Measurements from ENCODE around the gene DNAH1.

DNAH1 gene

DNA sequence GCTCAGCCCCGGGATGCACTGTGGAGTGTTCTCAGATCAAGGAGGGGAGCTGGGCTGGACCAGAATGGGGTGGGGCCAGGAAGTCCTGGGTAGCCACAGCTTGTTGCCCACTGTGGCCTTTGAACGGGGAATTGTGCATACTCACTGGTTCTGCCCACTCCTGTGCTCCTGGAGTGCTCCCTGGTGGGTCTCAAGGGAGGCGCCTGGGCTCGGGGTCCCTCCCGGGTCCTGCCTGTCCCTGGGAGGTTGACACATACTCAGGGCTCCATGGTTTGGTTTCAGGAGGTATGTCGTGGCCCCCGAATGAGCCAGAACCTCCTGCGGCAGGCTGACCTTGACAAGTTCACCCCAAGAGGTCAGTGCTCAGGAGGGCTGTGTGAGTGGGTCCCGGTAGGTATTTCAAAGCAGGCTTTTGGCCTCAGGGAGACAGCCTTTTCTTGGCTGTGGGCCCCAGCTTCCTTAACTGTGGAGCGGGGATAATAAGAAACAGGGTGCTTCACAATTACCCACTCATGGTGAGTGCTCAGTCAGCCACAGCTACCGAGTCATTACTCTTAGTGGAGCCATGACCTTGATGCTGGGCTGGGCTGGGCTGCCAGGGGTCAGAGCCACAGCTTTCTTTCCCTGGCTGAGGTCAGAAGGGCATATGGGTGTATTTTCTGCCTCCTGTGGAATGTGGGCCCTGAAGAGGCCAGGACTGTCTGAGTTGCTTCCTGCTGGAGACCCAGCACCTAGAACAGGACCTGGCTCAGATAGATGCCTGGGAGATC lies 7.6 kb downstream of the DNAH1 start:
- Histone ChIP-seq H3K4me3 (ENCODE audit: low read length) (no peak overlapping the region), H4K20me1 (ENCODE audit: insufficient read depth, low read length) (no peaks in the 10 kb centered on the region), H3K9me2 (replicated peaks; ENCODE audit: insufficient read depth, low read length) (no peaks in the 10 kb centered on the region), H3K27me3 (replicated peaks; ENCODE audit: insufficient read depth, low read length) (no peaks in the 10 kb centered on the region), H3K79me2 (ENCODE audit: low read length) (no peaks in the 10 kb centered on the region), H3K9me3 (replicated peaks; ENCODE audit: insufficient read depth, low read length) (no peaks in the 10 kb centered on the region), H3F3A (ENCODE audit: insufficient read depth, low read length) (no peaks in the 10 kb centered on the region), H3K4me1 (ENCODE audit: low read length) (no peaks in the 10 kb centered on the region), H3K4me2 (ENCODE audit: low read depth, low read length) (no peak overlapping the region), H3K27ac (ENCODE audit: low read length) (no peak overlapping the region), H3K9ac (ENCODE audit: low read length) (no peak overlapping the region), H3K36me3 (replicated peaks; ENCODE audit: insufficient read depth, low read length) (no peaks in the 10 kb centered on the region), H2AFZ (ENCODE audit: low read length) (no peak overlapping the region)
- TF ChIP-seq, protein P1, sequence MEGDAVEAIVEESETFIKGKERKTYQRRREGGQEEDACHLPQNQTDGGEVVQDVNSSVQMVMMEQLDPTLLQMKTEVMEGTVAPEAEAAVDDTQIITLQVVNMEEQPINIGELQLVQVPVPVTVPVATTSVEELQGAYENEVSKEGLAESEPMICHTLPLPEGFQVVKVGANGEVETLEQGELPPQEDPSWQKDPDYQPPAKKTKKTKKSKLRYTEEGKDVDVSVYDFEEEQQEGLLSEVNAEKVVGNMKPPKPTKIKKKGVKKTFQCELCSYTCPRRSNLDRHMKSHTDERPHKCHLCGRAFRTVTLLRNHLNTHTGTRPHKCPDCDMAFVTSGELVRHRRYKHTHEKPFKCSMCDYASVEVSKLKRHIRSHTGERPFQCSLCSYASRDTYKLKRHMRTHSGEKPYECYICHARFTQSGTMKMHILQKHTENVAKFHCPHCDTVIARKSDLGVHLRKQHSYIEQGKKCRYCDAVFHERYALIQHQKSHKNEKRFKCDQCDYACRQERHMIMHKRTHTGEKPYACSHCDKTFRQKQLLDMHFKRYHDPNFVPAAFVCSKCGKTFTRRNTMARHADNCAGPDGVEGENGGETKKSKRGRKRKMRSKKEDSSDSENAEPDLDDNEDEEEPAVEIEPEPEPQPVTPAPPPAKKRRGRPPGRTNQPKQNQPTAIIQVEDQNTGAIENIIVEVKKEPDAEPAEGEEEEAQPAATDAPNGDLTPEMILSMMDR (IDR thresholded peaks at IDR 0.05; ENCODE audit: low read length), result no peak
- TF ChIP-seq EZH2 (optimal IDR thresholded peaks at IDR 0.05; ENCODE audit: low read depth, low read length) (no peak), EZH2phosphoT487 (IDR thresholded peaks at IDR 0.05; ENCODE audit: low read length) (no peak)
- no peak for DNase-seq

DNA sequence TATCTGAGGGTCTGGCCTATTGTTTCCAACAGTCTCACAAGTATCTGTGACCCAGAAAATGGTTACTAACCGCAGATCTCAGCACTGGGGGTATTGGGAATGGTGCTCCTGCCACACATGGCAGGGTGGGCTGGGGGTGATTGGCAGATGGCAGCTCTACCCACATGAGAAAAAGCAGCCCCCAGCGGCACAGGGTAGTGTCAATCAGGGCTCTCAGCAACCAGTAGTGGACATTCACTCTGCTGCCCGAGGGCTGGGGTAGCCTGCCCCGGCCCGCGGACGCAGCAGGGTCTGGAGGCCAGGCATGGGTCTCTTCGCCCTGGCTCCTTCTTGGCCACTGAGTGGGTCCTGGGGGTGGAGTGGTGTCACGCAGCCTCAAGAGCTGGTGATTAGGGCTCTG lies 8.6 kb downstream of the DNAH1 start:
- Histone ChIP-seq H3K4me3 (ENCODE audit: low read length) (no peak overlapping the region), H3K79me2 (ENCODE audit: low read length) (no peaks in the 10 kb centered on the region), H3K27me3 (replicated peaks; ENCODE audit: insufficient read depth, low read length) (no peaks in the 10 kb centered on the region), H3K4me1 (ENCODE audit: low read length) (no peaks in the 10 kb centered on the region), H3K9ac (ENCODE audit: low read length) (no peak overlapping the region), H3K4me2 (ENCODE audit: low read depth, low read length) (no peak overlapping the region), H3K9me2 (replicated peaks; ENCODE audit: insufficient read depth, low read length) (no peaks in the 10 kb centered on the region), H3K9me3 (replicated peaks; ENCODE audit: insufficient read depth, low read length) (no peaks in the 10 kb centered on the region), H4K20me1 (ENCODE audit: insufficient read depth, low read length) (no peaks in the 10 kb centered on the region), H3K36me3 (replicated peaks; ENCODE audit: insufficient read depth, low read length) (no peaks in the 10 kb centered on the region), H3F3A (ENCODE audit: insufficient read depth, low read length) (no peaks in the 10 kb centered on the region), H3K27ac (ENCODE audit: low read length) (no peak overlapping the region), H2AFZ (ENCODE audit: low read length) (no peak overlapping the region)
- DNase-seq, result no peak
- TF ChIP-seq EZH2 (optimal IDR thresholded peaks at IDR 0.05; ENCODE audit: low read depth, low read length) (no peak), EZH2phosphoT487 (IDR thresholded peaks at IDR 0.05; ENCODE audit: low read length) (no peak)
- TF ChIP-seq, protein P1 (IDR thresholded peaks at IDR 0.05; ENCODE audit: low read length), result no peak

DNA sequence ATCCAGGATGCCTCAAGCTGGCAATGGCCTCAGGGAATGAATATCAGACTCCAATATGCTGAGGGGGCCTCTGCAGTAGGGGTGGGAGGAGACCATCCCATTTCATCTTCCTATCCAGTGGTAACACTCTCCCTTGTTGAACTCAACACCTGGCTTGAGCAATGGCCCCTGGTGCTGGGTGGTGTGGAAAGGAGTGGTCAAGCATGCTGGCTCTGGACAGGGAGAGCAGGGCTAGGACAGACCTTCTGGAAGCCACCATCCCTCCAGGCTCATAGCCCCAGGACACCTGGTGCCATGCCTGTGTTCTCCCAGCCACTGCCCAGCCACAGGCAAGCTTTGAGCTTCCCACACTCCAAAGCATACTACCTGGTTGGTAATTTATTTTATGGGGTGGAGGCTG lies 9.6 kb downstream of the DNAH1 start:
- no peak overlapping the region for H2AFZ ChIP-seq (ENCODE audit: low read length)
- H3K27ac ChIP-seq (ENCODE audit: low read length), result no peak overlapping the region
- no peak for DNase-seq
- H3K36me3 ChIP-seq (replicated peaks; ENCODE audit: insufficient read depth, low read length), result no peaks in the 10 kb centered on the region
- H3K9ac ChIP-seq (ENCODE audit: low read length), result no peak overlapping the region
- H3K27me3 ChIP-seq (replicated peaks; ENCODE audit: insufficient read depth, low read length), result no peaks in the 10 kb centered on the region
- no peaks in the 10 kb centered on the region for H4K20me1 ChIP-seq (ENCODE audit: insufficient read depth, low read length)
- H3K79me2 ChIP-seq (ENCODE audit: low read length), result no peaks in the 10 kb centered on the region
- H3F3A ChIP-seq (ENCODE audit: insufficient read depth, low read length), result no peaks in the 10 kb centered on the region
- H3K4me1 ChIP-seq (ENCODE audit: low read length), result no peaks in the 10 kb centered on the region
- TF ChIP-seq, protein P1 (IDR thresholded peaks at IDR 0.05; ENCODE audit: low read length), result no peak
- TF ChIP-seq EZH2 (optimal IDR thresholded peaks at IDR 0.05; ENCODE audit: low read depth, low read length), result no peak
- TF ChIP-seq EZH2phosphoT487 (IDR thresholded peaks at IDR 0.05; ENCODE audit: low read length), result no peak
- no peak overlapping the region for H3K4me3 ChIP-seq (ENCODE audit: low read length)
- no peak overlapping the region for H3K4me2 ChIP-seq (ENCODE audit: low read depth, low read length)
- no peaks in the 10 kb centered on the region for H3K9me2 ChIP-seq (replicated peaks; ENCODE audit: insufficient read depth, low read length)
- H3K9me3 ChIP-seq (replicated peaks; ENCODE audit: insufficient read depth, low read length), result no peaks in the 10 kb centered on the region
